Measurements from ENCODE around the gene TOMM7. TPM values are rescaled to one million over a fixed set of nuclear protein-coding genes. Genes with fewer than 3 reads are reported as not detected.
"Not testable (repeated sequence)": the region's sequence is repeated elsewhere in the genome, so short reads cannot be mapped to it uniquely, and the experiment has no call there.

TOMM7 gene
- total RNA-seq, 1 donor from 2014 or later: 65.1 TPM

DNA sequence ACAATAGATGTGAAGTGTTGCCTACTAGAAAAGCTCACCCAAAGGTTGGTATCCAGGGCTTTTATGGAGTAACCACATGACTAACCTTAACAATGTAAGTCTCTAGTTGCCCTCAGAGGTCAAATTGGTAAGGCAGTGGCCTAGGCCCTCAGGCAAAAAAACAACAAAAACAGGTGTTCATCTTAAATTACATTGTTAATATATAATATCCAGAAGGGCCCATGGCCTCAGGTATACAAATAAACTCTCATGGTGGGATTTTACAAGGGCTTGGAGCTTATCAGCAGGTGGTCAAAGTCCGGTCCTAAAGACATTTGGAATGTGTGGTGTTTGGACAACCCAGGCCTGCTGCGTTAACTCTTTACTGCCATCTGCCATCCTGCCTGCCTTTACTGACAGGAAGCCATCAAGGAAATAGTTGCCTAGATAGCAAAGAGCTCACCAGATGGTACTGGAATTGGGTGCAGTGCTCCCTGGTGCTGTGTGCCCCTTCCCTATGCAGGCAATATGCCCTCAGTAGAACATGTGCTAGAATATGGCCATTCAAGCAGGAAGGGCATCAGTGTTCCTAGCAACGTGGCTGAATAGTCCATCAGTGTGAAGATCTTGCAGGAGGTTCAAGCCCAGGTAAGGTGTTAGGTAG lies 36.2 kb downstream of the TOMM7 start:
- no peak overlapping the region for H3K4me3 ChIP-seq
- no peak overlapping the region for H3K27ac ChIP-seq
- no peaks in the 10 kb centered on the region for H3K4me1 ChIP-seq
- intact Hi-C loops (cut with DNase I): no loop called here
- TF ChIP-seq, protein P1, sequence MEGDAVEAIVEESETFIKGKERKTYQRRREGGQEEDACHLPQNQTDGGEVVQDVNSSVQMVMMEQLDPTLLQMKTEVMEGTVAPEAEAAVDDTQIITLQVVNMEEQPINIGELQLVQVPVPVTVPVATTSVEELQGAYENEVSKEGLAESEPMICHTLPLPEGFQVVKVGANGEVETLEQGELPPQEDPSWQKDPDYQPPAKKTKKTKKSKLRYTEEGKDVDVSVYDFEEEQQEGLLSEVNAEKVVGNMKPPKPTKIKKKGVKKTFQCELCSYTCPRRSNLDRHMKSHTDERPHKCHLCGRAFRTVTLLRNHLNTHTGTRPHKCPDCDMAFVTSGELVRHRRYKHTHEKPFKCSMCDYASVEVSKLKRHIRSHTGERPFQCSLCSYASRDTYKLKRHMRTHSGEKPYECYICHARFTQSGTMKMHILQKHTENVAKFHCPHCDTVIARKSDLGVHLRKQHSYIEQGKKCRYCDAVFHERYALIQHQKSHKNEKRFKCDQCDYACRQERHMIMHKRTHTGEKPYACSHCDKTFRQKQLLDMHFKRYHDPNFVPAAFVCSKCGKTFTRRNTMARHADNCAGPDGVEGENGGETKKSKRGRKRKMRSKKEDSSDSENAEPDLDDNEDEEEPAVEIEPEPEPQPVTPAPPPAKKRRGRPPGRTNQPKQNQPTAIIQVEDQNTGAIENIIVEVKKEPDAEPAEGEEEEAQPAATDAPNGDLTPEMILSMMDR (IDR thresholded peaks at IDR 0.05): no peak
- no peak for DNase-seq (ENCODE audit: low spot score in 2 of 2)
- no peaks in the 10 kb centered on the region for H3K9me3 ChIP-seq
- no peaks in the 10 kb centered on the region for H3K27me3 ChIP-seq
- no peaks in the 10 kb centered on the region for H3K36me3 ChIP-seq

DNA sequence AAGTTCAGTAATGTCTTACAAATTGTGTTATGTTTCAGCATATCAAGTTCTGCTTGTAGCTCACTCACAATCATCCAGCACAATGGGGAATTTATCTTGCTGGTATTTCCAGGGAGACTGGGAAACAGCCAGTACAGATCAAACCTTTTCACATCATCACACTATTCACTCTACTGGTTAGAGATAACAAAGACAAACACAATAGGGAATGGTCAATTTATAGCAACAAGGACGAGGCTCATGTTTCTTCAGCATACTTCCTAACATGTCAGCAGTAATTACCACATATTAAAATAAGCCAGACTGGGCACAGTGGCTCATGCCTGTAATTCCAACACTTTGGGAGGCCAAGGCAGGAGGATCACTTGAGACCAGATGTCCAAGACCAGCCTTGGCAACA lies 38.3 kb downstream of the TOMM7 start:
- Histone ChIP-seq H3K4me3 (no peak overlapping the region), H3K9me3 (no peaks in the 10 kb centered on the region), H3K4me1 (no peaks in the 10 kb centered on the region), H3K27me3 (no peaks in the 10 kb centered on the region), H3K27ac (no peak overlapping the region), H3K36me3 (no peaks in the 10 kb centered on the region)
- no peak for DNase-seq (ENCODE audit: low spot score in 2 of 2)
- intact Hi-C loops (cut with DNase I): no loop called here
- TF ChIP-seq, protein P1 (IDR thresholded peaks at IDR 0.05): no peak

DNA sequence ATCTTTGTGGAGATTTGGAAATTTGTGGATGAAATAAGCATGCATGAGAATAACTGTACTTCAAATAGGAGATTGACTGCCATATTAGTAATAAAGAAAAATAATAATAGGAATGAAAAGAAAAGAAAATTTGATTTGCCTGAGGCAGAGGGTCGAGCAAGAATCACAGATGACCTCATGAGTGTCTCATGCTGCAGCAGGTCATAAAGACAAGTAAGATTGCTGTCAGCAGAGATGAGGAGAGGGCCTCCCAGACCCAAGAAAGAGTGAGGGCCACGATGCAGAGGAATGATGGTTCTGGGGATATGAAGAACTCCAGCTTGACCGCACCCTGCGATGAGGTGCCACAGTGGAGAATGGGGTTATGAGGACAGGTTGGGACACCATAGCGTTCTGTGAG lies 39.2 kb downstream of the TOMM7 start:
- Histone ChIP-seq H3K27me3 (no peaks in the 10 kb centered on the region), H3K4me1 (no peaks in the 10 kb centered on the region), H3K9me3 (no peaks in the 10 kb centered on the region), H3K27ac (no peak overlapping the region), H3K36me3 (no peaks in the 10 kb centered on the region), H3K4me3 (no peak overlapping the region)
- intact Hi-C loops (cut with DNase I): loop anchor here (2.0 kb wide), 1 partner anchor 223 kb away; no protein-coding TSS in a partner anchor
- TF ChIP-seq, protein P1 (IDR thresholded peaks at IDR 0.05): no peak
- no peak for DNase-seq (ENCODE audit: low spot score in 2 of 2)

DNA sequence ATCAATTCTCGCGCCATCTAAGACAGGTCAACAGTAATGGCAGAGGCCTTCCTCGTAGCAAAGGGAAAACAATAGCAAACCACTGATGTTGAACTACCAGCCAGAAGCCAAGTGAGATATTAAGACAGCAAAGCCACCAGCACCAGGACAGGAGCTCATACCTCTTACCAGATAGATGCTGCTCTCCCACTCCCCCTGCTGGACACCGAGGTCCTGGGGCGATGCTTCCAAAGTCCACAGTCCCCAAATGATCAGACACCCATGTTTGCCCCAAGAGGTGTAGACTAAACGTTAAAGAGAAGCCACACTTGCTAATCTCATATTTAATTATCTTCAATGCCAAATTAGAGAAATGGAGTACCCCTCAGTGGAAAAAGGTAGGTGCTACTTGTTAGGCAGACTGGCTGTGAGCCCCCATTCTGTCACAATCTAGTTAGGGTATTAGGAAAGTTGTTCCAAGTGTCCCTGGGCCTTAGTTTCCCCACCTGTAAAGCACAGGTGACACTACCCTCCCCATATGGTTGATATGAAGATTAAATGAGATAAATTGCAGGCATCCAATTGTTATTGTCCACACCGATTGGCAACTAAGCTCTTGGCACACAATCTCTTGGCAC lies 39.9 kb downstream of the TOMM7 start:
- Histone ChIP-seq H3K4me1 (no peaks in the 10 kb centered on the region), H3K4me3 (no peak overlapping the region), H3K27ac (no peak overlapping the region), H3K9me3 (no peaks in the 10 kb centered on the region), H3K27me3 (no peaks in the 10 kb centered on the region), H3K36me3 (no peaks in the 10 kb centered on the region)
- TF ChIP-seq, protein P1 (IDR thresholded peaks at IDR 0.05): peak; percentile 41 to 66 (median 55)
- intact Hi-C loops (cut with DNase I): loop anchor here (2.0 kb wide), 1 partner anchor 222 kb away; no protein-coding TSS in a partner anchor
- peak in 1 of 2 donors; percentile 74 for DNase-seq (ENCODE audit: low spot score in 2 of 2)

DNA sequence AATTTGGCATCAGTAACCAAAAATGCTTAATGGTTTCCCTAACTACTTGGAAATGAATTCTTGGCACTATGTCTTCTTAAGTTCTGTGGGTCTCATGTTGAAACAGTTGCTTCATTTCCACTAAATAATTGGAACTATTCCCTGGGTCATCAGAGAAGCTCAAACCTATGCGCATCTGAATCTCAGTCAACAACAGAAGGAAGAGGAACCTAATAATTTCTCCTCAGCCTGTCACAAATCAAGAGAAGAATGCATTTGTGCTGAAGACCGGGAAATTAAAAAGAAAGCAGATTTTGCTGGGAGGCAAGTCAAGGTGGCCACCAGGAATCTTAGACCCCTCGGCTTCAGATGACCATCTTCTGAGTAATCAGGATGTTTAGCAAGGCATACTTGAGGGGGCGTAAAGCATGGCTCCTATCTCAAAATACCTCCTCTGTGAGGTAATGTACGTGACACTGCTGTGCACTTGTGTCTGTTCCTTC lies 41.4 kb downstream of the TOMM7 start:
- no peak for DNase-seq (ENCODE audit: low spot score in 2 of 2)
- Histone ChIP-seq H3K9me3 (no peaks in the 10 kb centered on the region), H3K27me3 (no peaks in the 10 kb centered on the region), H3K36me3 (no peaks in the 10 kb centered on the region), H3K27ac (no peak overlapping the region), H3K4me3 (no peak overlapping the region), H3K4me1 (no peaks in the 10 kb centered on the region)
- TF ChIP-seq, protein P1 (IDR thresholded peaks at IDR 0.05): no peak
- intact Hi-C loops (cut with DNase I): no loop called here

DNA sequence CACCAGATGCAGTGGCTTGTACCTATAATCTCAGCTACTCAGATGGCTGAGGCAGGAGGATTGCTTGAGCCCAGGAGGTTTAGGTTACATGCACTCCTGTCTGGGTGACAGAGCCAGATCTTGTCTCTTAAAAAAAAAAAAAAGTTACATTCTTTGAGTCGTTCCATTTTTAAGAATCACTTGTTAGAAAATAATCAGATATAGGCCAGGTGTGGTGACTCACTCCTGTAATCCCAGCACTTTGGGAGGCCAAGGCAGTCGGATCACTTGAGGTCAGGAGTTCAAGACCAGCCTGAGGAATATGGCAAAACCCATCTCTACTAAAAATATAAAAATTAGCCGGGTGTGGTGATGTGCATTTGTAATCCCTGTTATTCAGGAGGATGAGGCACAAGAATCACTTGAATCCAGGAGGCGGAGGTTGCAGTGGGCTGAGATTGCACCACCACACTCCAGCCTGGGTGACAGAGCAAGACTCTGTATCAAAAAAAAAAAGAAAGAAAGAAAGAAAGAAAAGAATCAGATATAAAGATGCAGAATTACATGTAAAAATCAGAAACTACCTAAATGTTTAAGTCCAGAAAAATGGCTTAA lies 42.8 kb downstream of the TOMM7 start:
- DNase-seq (ENCODE audit: low spot score in 2 of 2); H3K27ac ChIP-seq; H3K4me3 ChIP-seq; H3K4me1 ChIP-seq; H3K9me3 ChIP-seq; intact Hi-C loops (cut with DNase I); H3K27me3 ChIP-seq; H3K36me3 ChIP-seq: not testable (repeated sequence)

Measured in ascending aorta (tissue), 2 donors.